ENCODE data around the gene OGFOD2. TPM values are rescaled to one million over a fixed set of nuclear protein-coding genes. Genes with fewer than 3 reads are reported as not detected.
A peak's percentile ranks its signal among the peaks of the same experiment; 100 is the strongest.

OGFOD2 gene
- total RNA-seq, 1 donor from 2014 or later = 4.2 TPM

DNA sequence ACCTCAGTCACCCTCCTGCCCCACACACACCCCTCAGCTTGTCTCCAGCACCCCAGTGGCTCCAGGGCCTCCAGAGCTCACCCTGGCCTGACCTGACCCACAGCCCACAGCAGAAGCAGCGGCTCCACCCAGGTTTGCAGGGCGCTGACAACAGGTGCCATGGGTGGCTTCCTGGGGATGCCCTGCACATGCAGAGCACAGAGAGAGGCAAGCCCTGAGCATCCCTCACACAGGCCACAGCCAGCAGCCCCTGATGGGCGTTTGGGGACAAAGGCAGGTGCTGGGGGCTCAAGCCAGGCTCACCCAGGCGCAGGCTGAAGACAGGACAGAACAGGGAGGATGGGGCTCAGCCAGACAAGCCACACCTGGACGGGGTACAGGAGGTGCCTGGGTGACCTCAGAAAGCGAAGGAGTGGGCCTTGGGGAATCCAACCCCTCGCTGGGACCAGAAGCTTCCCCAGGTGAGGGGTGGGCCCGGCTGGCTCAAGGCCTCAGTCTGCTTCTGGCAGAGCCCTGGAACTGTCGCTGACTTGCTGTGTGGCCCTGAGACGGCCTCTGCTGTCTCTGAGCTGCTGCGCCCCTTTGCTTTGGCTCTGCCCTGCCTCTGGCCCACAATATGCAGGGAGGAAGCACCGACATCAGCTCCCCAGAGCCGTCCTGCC, 16.0 kb downstream of the OGFOD2 start:
- H3K4me3 ChIP-seq (ENCODE audit: low read length in 3 of 3) = no peak overlapping the region
- H3K9ac ChIP-seq (ENCODE audit: low read depth in 1 of 3, low read length in 3 of 3) = no peak overlapping the region
- H3K9me3 ChIP-seq (ENCODE audit: control insufficient read depth in 3 of 3, low read length in 3 of 3) = no peaks in the 10 kb centered on the region
- H3K4me1 ChIP-seq (ENCODE audit: control insufficient read depth in 3 of 3, insufficient read depth in 3 of 3, low read length in 3 of 3) = peaks cover 19 to 21% (median 20%) of the 10 kb centered on the region in 3 donors
- no peak overlapping the region for H3K27ac ChIP-seq (ENCODE audit: low read depth, low read length)
- H3K36me3 ChIP-seq (ENCODE audit: control insufficient read depth in 3 of 3, insufficient read depth in 3 of 3, low read length in 3 of 3) = peaks cover 20 to 25% (median 23%) of the 10 kb centered on the region in 3 donors
- no peaks in the 10 kb centered on the region for H3K27me3 ChIP-seq (ENCODE audit: control insufficient read depth in 3 of 3, insufficient read depth in 3 of 3, low read length in 3 of 3)

DNA sequence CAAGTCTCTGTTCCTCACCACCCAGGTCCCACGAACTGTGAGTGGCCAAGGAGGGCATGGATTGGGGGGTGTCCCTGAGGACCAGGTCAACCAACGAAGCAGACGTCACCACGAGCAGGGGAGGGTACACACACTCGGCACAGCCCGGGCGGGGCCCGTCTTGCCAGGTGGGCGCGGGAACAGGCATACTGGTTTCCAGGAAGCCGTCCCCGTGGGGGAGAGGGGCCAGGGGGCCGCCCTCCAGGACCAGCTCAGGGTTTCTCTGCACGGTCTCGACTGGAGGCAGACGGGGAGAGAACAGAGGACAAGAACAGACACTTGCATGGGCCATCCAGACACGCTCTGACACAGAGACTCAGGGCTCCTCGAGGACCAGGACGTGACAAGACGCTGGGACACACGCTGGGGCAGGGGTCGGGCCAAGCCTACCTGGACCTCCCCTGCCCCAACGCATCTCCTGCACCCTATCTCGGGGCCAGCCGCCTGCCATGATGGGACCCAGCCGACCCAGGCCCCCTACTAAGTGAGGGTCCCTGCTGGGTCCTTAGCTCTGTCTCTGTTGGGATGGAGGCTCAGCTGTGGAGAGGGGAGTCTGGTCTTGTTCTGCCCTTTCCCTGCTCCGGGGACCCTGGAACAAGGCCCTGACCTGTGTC, 16.7 kb downstream of the OGFOD2 start:
- H3K4me1 ChIP-seq (ENCODE audit: control insufficient read depth in 3 of 3, insufficient read depth in 3 of 3, low read length in 3 of 3) = peaks cover 26 to 28% (median 27%) of the 10 kb centered on the region in 3 donors
- H3K36me3 ChIP-seq (ENCODE audit: control insufficient read depth in 3 of 3, insufficient read depth in 3 of 3, low read length in 3 of 3) = peaks cover 17 to 22% (median 20%) of the 10 kb centered on the region in 3 donors
- H3K4me3 ChIP-seq (ENCODE audit: low read length in 3 of 3) = no peak overlapping the region
- H3K9ac ChIP-seq (ENCODE audit: low read depth in 1 of 3, low read length in 3 of 3) = no peak overlapping the region
- H3K27ac ChIP-seq (ENCODE audit: low read depth, low read length) = no peak overlapping the region
- H3K9me3 ChIP-seq (ENCODE audit: control insufficient read depth in 3 of 3, low read length in 3 of 3) = no peaks in the 10 kb centered on the region
- no peaks in the 10 kb centered on the region for H3K27me3 ChIP-seq (ENCODE audit: control insufficient read depth in 3 of 3, insufficient read depth in 3 of 3, low read length in 3 of 3)

GRCh38 chr12:122992386-122992785, 17.3 kb downstream of the OGFOD2 start:
- H3K36me3 ChIP-seq (ENCODE audit: control insufficient read depth in 3 of 3, insufficient read depth in 3 of 3, low read length in 3 of 3) = peaks cover 11 to 16% (median 14%) of the 10 kb centered on the region in 3 donors
- no peak overlapping the region for H3K27ac ChIP-seq (ENCODE audit: low read depth, low read length)

GRCh38 chr12:122994140-122994675, 19.2 kb downstream of the OGFOD2 start:
- Histone ChIP-seq H3K4me1 (ENCODE audit: control insufficient read depth in 3 of 3, insufficient read depth in 3 of 3, low read length in 3 of 3) (peaks cover 49 to 52% (median 52%) of the 10 kb centered on the region in 3 donors), H3K27me3 (ENCODE audit: control insufficient read depth in 3 of 3, insufficient read depth in 3 of 3, low read length in 3 of 3) (no peaks in the 10 kb centered on the region), H3K36me3 (ENCODE audit: control insufficient read depth in 3 of 3, insufficient read depth in 3 of 3, low read length in 3 of 3) (peaks cover 2 to 3% (median 3%) of the 10 kb centered on the region in 3 donors), H3K9ac (ENCODE audit: low read depth in 1 of 3, low read length in 3 of 3) (peak overlapping the region in 1 of 3 donors; percentile 25), H3K4me3 (ENCODE audit: low read length in 3 of 3) (no peak overlapping the region), H3K27ac (ENCODE audit: low read depth, low read length) (no peak overlapping the region), H3K9me3 (ENCODE audit: control insufficient read depth in 3 of 3, low read length in 3 of 3) (no peaks in the 10 kb centered on the region)

More at GRCh38 chr12:122992386-122992785, 17.3 kb downstream of the OGFOD2 start:
- no peaks in the 10 kb centered on the region for H3K27me3 ChIP-seq (ENCODE audit: control insufficient read depth in 3 of 3, insufficient read depth in 3 of 3, low read length in 3 of 3)
- no peak overlapping the region for H3K9ac ChIP-seq (ENCODE audit: low read depth in 1 of 3, low read length in 3 of 3)
- peaks cover 32 to 34% (median 33%) of the 10 kb centered on the region in 3 donors for H3K4me1 ChIP-seq (ENCODE audit: control insufficient read depth in 3 of 3, insufficient read depth in 3 of 3, low read length in 3 of 3)
- H3K9me3 ChIP-seq (ENCODE audit: control insufficient read depth in 3 of 3, low read length in 3 of 3) = no peaks in the 10 kb centered on the region
- H3K4me3 ChIP-seq (ENCODE audit: low read length in 3 of 3) = no peak overlapping the region

- H3K36me3 ChIP-seq (ENCODE audit: control insufficient read depth in 3 of 3, insufficient read depth in 3 of 3, low read length in 3 of 3) = peaks cover 3 to 4% (median 3%) of the 10 kb centered on the region in 3 donors
- H3K27ac ChIP-seq (ENCODE audit: low read depth, low read length) = peak overlapping the region; percentile 40
- peaks cover 56 to 59% (median 59%) of the 10 kb centered on the region in 3 donors for H3K4me1 ChIP-seq (ENCODE audit: control insufficient read depth in 3 of 3, insufficient read depth in 3 of 3, low read length in 3 of 3)
- H3K9me3 ChIP-seq (ENCODE audit: control insufficient read depth in 3 of 3, low read length in 3 of 3) = no peaks in the 10 kb centered on the region
- peak overlapping the region; percentile 31 to 50 (median 35) for H3K4me3 ChIP-seq (ENCODE audit: low read length in 3 of 3)
- peak overlapping the region; percentile 20 to 60 (median 23) for H3K9ac ChIP-seq (ENCODE audit: low read depth in 1 of 3, low read length in 3 of 3)
- no peaks in the 10 kb centered on the region for H3K27me3 ChIP-seq (ENCODE audit: control insufficient read depth in 3 of 3, insufficient read depth in 3 of 3, low read length in 3 of 3)
Observed at GRCh38 chr12:122994781-122995502, 19.9 kb downstream of the OGFOD2 start.

DNA sequence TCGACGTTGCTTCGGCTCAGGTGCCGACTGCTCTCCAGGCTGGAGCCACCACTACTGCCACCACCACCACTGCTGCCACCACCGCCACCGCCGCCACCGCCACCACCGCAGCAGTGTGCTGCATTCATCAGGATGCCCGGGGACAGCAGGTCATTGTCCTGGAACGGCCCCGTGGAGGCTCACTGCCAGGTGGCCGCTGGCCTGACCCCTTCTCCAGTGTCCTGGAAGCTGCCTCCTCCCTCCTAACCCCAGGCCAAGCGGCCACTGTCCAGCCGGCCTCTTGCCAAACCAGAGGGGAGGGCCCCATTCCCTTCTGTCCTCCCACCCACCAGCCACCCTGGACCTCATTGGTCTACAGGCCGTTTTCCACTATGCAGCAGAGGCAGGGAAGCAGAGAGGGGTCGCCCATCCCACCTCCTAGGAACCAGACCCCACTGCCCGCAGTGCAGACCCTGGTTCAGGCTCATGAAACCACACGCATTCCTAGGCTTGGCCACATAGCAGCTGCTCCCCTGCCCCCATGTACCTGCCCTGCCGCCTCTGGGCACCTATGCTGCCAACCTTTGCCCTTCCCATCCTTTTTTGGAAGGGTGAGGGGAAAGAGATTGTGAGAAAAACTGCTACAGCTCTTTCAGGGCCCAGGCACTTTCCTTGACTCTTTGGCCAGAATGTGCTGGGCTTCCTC, 20.6 kb downstream of the OGFOD2 start:
- Histone ChIP-seq H3K9ac (ENCODE audit: low read depth in 1 of 3, low read length in 3 of 3) (peak overlapping the region; percentile 53 to 72 (median 72)), H3K27ac (ENCODE audit: low read depth, low read length) (peak overlapping the region; percentile 75), H3K9me3 (ENCODE audit: control insufficient read depth in 3 of 3, low read length in 3 of 3) (no peaks in the 10 kb centered on the region), H3K36me3 (ENCODE audit: control insufficient read depth in 3 of 3, insufficient read depth in 3 of 3, low read length in 3 of 3) (peaks cover 0 to 9% (median 3%) of the 10 kb centered on the region in 3 donors), H3K27me3 (ENCODE audit: control insufficient read depth in 3 of 3, insufficient read depth in 3 of 3, low read length in 3 of 3) (no peaks in the 10 kb centered on the region), H3K4me3 (ENCODE audit: low read length in 3 of 3) (peak overlapping the region; percentile 31 to 50 (median 35)), H3K4me1 (ENCODE audit: control insufficient read depth in 3 of 3, insufficient read depth in 3 of 3, low read length in 3 of 3) (peaks cover 57 to 67% (median 61%) of the 10 kb centered on the region in 3 donors)

DNA sequence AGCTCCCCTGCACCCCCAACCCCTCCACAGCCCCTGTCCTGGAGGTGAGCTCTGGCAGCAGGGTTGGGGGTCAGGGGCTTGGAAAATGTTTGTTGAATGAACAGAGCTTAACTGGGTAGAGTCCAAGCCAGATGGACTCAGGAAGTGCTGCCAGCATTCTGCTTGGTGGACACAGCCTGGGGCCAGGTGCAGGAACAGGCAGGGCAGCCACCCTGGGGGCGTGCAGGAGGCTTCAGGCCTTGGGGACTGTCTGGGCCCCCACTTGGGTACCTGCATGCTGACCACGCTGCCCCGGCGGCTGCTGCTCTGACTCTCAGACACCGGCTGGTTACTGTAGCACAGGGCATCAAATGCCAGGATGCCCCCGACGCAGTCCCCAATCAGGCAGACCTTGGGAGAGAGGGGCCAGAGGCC, 21.2 kb downstream of the OGFOD2 start:
- H3K27ac ChIP-seq (ENCODE audit: low read depth, low read length) = peak overlapping the region; percentile 75
- peaks cover 57 to 67% (median 61%) of the 10 kb centered on the region in 3 donors for H3K4me1 ChIP-seq (ENCODE audit: control insufficient read depth in 3 of 3, insufficient read depth in 3 of 3, low read length in 3 of 3)
- no peaks in the 10 kb centered on the region for H3K27me3 ChIP-seq (ENCODE audit: control insufficient read depth in 3 of 3, insufficient read depth in 3 of 3, low read length in 3 of 3)
- H3K36me3 ChIP-seq (ENCODE audit: control insufficient read depth in 3 of 3, insufficient read depth in 3 of 3, low read length in 3 of 3) = peaks cover 0 to 12% (median 3%) of the 10 kb centered on the region in 3 donors
- no peaks in the 10 kb centered on the region for H3K9me3 ChIP-seq (ENCODE audit: control insufficient read depth in 3 of 3, low read length in 3 of 3)
- peak overlapping the region in 2 of 3 donors; percentile 25 to 72 for H3K9ac ChIP-seq (ENCODE audit: low read depth in 1 of 3, low read length in 3 of 3)
- H3K4me3 ChIP-seq (ENCODE audit: low read length in 3 of 3) = no peak overlapping the region

- Histone ChIP-seq H3K27ac (ENCODE audit: low read depth, low read length) (no peak overlapping the region), H3K4me1 (ENCODE audit: control insufficient read depth in 3 of 3, insufficient read depth in 3 of 3, low read length in 3 of 3) (peaks cover 57 to 67% (median 61%) of the 10 kb centered on the region in 3 donors), H3K9ac (ENCODE audit: low read depth in 1 of 3, low read length in 3 of 3) (peak overlapping the region in 1 of 3 donors; percentile 54), H3K27me3 (ENCODE audit: control insufficient read depth in 3 of 3, insufficient read depth in 3 of 3, low read length in 3 of 3) (no peaks in the 10 kb centered on the region), H3K9me3 (ENCODE audit: control insufficient read depth in 3 of 3, low read length in 3 of 3) (no peaks in the 10 kb centered on the region), H3K36me3 (ENCODE audit: control insufficient read depth in 3 of 3, insufficient read depth in 3 of 3, low read length in 3 of 3) (peaks cover 0 to 10% (median 3%) of the 10 kb centered on the region in 3 donors), H3K4me3 (ENCODE audit: low read length in 3 of 3) (no peak overlapping the region)
Observed at GRCh38 chr12:122996621-122997342, 21.7 kb downstream of the OGFOD2 start.
